ES-I3 (cell line): Measurements from ENCODE around the gene SNX10.

Source experiments
- H3K36me3 ChIP-seq: 2 replicates; pipeline ENCODE4 v1.6.1; 2013; ENCODE audit warnings: mild to moderate bottlenecking, low read length, control low read depth, moderate library complexity; ENCODE audit not compliant: insufficient read depth
- H3K4me1 ChIP-seq: 2 replicates; pipeline ENCODE4 v1.6.1; 2013; ENCODE audit warnings: mild to moderate bottlenecking, control low read depth, low read length; ENCODE audit not compliant: insufficient read depth
- H3K9ac ChIP-seq: 2 replicates; pipeline ENCODE4 v1.6.1; 2013; ENCODE audit warnings: low read depth, mild to moderate bottlenecking, low read length, moderate library complexity
- H3K9me3 ChIP-seq: 2 replicates; pipeline ENCODE4 v1.6.1; 2013; ENCODE audit warnings: mild to moderate bottlenecking, low read length, moderate library complexity; ENCODE audit not compliant: control insufficient read depth, insufficient read depth

Gene SNX10

GRCh38 chr7:26357799-26358151 is 66.1 kb downstream of the SNX10 start:
- H3K4me1 ChIP-seq, result no peaks in the 10 kb centered on the region
- no peaks in the 10 kb centered on the region for H3K36me3 ChIP-seq
- H3K9ac ChIP-seq, result no peak overlapping the region
- H3K9me3 ChIP-seq, result no peaks in the 10 kb centered on the region

GRCh38 chr7:26360650-26361049 is 69.0 kb downstream of the SNX10 start:
- H3K4me1 ChIP-seq, result no peaks in the 10 kb centered on the region
- H3K36me3 ChIP-seq, result no peaks in the 10 kb centered on the region
- no peak overlapping the region for H3K9ac ChIP-seq
- no peaks in the 10 kb centered on the region for H3K9me3 ChIP-seq

GRCh38 chr7:26361637-26362036 is 70.0 kb downstream of the SNX10 start:
- H3K4me1 ChIP-seq, result no peaks in the 10 kb centered on the region
- no peaks in the 10 kb centered on the region for H3K9me3 ChIP-seq
- H3K9ac ChIP-seq, result no peak overlapping the region
- H3K36me3 ChIP-seq, result no peaks in the 10 kb centered on the region

- no peak overlapping the region for H3K9ac ChIP-seq
- no peaks in the 10 kb centered on the region for H3K9me3 ChIP-seq
- no peaks in the 10 kb centered on the region for H3K36me3 ChIP-seq
- no peaks in the 10 kb centered on the region for H3K4me1 ChIP-seq
These were observed 71.8 kb downstream of the SNX10 start for GRCh38 chr7:26363465-26363864.

- no peaks in the 10 kb centered on the region; the same call in 1 of the 2 replicates for H3K4me1 ChIP-seq
- no peaks in the 10 kb centered on the region for H3K36me3 ChIP-seq
- H3K9ac ChIP-seq, result no peak overlapping the region
- H3K9me3 ChIP-seq, result no peaks in the 10 kb centered on the region
These were observed 73.6 kb downstream of the SNX10 start for GRCh38 chr7:26365077-26365900.

GRCh38 chr7:26365901-26366275 is 74.2 kb downstream of the SNX10 start:
- Histone ChIP-seq H3K36me3 (no peaks in the 10 kb centered on the region), H3K9ac (no peak overlapping the region), H3K9me3 (no peaks in the 10 kb centered on the region), H3K4me1 (no peaks in the 10 kb centered on the region; the same call in 1 of the 2 replicates)

- Histone ChIP-seq H3K9me3 (no peaks in the 10 kb centered on the region), H3K4me1 (no peaks in the 10 kb centered on the region; the same call in 1 of the 2 replicates), H3K36me3 (no peaks in the 10 kb centered on the region), H3K9ac (no peak overlapping the region)
These were observed 75.6 kb downstream of the SNX10 start for GRCh38 chr7:26367219-26367711.

- no peaks in the 10 kb centered on the region; the same call in 1 of the 2 replicates for H3K4me1 ChIP-seq
- no peaks in the 10 kb centered on the region for H3K9me3 ChIP-seq
- no peak overlapping the region for H3K9ac ChIP-seq
- no peaks in the 10 kb centered on the region for H3K36me3 ChIP-seq
These were observed 76.9 kb downstream of the SNX10 start for GRCh38 chr7:26368542-26368941.

- Histone ChIP-seq H3K9me3 (no peaks in the 10 kb centered on the region), H3K9ac (no peak overlapping the region), H3K4me1 (no peaks in the 10 kb centered on the region; the same call in none of the 2 replicates), H3K36me3 (no peaks in the 10 kb centered on the region)
These were observed 77.9 kb downstream of the SNX10 start for GRCh38 chr7:26369593-26369992.

- H3K4me1 ChIP-seq, result no peaks in the 10 kb centered on the region; the same call in none of the 2 replicates
- H3K9me3 ChIP-seq, result no peaks in the 10 kb centered on the region
- H3K9ac ChIP-seq, result no peak overlapping the region
These were observed 78.3 kb downstream of the SNX10 start for GRCh38 chr7:26370011-26370410.

GRCh38 chr7:26372249-26372648 is 80.6 kb downstream of the SNX10 start:
- Histone ChIP-seq H3K9ac (no peak overlapping the region), H3K36me3 (no peaks in the 10 kb centered on the region), H3K9me3 (no peaks in the 10 kb centered on the region), H3K4me1 (peaks cover under 1% of the 10 kb centered on the region)

More at GRCh38 chr7:26370011-26370410, 78.3 kb downstream of the SNX10 start:
- no peaks in the 10 kb centered on the region for H3K36me3 ChIP-seq

GRCh38 chr7:26372704-26373103 is 81.0 kb downstream of the SNX10 start:
- Histone ChIP-seq H3K36me3 (no peaks in the 10 kb centered on the region), H3K9ac (no peak overlapping the region), H3K9me3 (no peaks in the 10 kb centered on the region), H3K4me1 (peaks cover 3% of the 10 kb centered on the region)

- H3K36me3 ChIP-seq, result no peaks in the 10 kb centered on the region
- peaks cover 3% of the 10 kb centered on the region for H3K4me1 ChIP-seq
- no peaks in the 10 kb centered on the region for H3K9me3 ChIP-seq
- H3K9ac ChIP-seq, result no peak overlapping the region
These were observed 83.1 kb downstream of the SNX10 start for GRCh38 chr7:26374647-26375373.

GRCh38 chr7:26375726-26376174 is 84.1 kb downstream of the SNX10 start:
- Histone ChIP-seq H3K9me3 (no peaks in the 10 kb centered on the region), H3K4me1 (peaks cover 3% of the 10 kb centered on the region; the same call in 1 of the 2 replicates), H3K9ac (peak overlapping the region; percentile 89; the same call in 1 of the 2 replicates), H3K36me3 (no peaks in the 10 kb centered on the region)
